Measurements from ENCODE around the gene JMY.
"Not testable (repeated sequence)": the region's sequence is repeated elsewhere in the genome, so short reads cannot be mapped to it uniquely, and the experiment has no call there.

JMY gene

GRCh38 chr5:79236970-79237739, 1.2 kb downstream of the JMY start:
- peak; percentile 27 for DNase-seq

- no peak for DNase-seq
These were observed 2.0 kb downstream of the JMY start for GRCh38 chr5:79237740-79238560.

- no peak for DNase-seq
These were observed 4.6 kb downstream of the JMY start for GRCh38 chr5:79240561-79240960.

GRCh38 chr5:79241535-79241979, 5.6 kb downstream of the JMY start:
- DNase-seq, result no peak

GRCh38 chr5:79242242-79243039, 6.5 kb downstream of the JMY start:
- no peak for DNase-seq

- DNase-seq, result no peak
These were observed 7.3 kb downstream of the JMY start for GRCh38 chr5:79243224-79243623.

- not testable (repeated sequence) for DNase-seq
These were observed 18.1 kb downstream of the JMY start for GRCh38 chr5:79254067-79254466.

- DNase-seq, result peak; percentile 47
These were observed 20.0 kb downstream of the JMY start for GRCh38 chr5:79255786-79256557.

- DNase-seq, result no peak
These were observed 20.6 kb downstream of the JMY start for GRCh38 chr5:79256563-79256962.

- DNase-seq, result no peak
These were observed 21.4 kb downstream of the JMY start for GRCh38 chr5:79257314-79257713.

GRCh38 chr5:79258801-79259200, 22.9 kb downstream of the JMY start:
- no peak for DNase-seq

- DNase-seq, result no peak
These were observed 23.5 kb downstream of the JMY start for GRCh38 chr5:79259383-79259782.

GRCh38 chr5:79259810-79260209, 23.9 kb downstream of the JMY start:
- DNase-seq, result no peak

- no peak for DNase-seq
These were observed 26.0 kb downstream of the JMY start for GRCh38 chr5:79261897-79262296.

- no peak for DNase-seq
These were observed 27.4 kb downstream of the JMY start for GRCh38 chr5:79263290-79263689.

- DNase-seq, result no peak
These were observed 31.2 kb downstream of the JMY start for GRCh38 chr5:79267180-79267579.

GRCh38 chr5:79269733-79270166, 33.8 kb downstream of the JMY start:
- no peak for DNase-seq

GRCh38 chr5:79273341-79273740, 37.4 kb downstream of the JMY start:
- no peak for DNase-seq

GRCh38 chr5:79284846-79285245, 48.9 kb downstream of the JMY start:
- DNase-seq, result no peak

GRCh38 chr5:79285285-79285684, 49.4 kb downstream of the JMY start:
- DNase-seq, result no peak

- DNase-seq, result no peak
These were observed 49.9 kb downstream of the JMY start for GRCh38 chr5:79285833-79286232.

- DNase-seq, result no peak
These were observed 51.4 kb downstream of the JMY start for GRCh38 chr5:79287380-79287779.
